Measurements from ENCODE around the gene SLC46A1.

- TF ChIP-seq CTCF (IDR thresholded peaks at IDR 0.05; ENCODE audit: low read depth, low read length, poor library complexity, severe bottlenecking) (no peak), EZH2phosphoT487 (IDR thresholded peaks at IDR 0.05; ENCODE audit: borderline replicate concordance, low read length) (no peak)
Measured at GRCh38 chr17:28357901-28358197, 48.2 kb downstream of the SLC46A1 start.
